Thyroid gland (tissue), 4 donors: ENCODE data around the gene PBX3. TPM values are rescaled to one million over a fixed set of nuclear protein-coding genes. Genes with fewer than 3 reads are reported as not detected.

Experiments
- DNase-seq, 2 donors: peaks; one replicate each; pipeline ENCODE4 v3.0.0-alpha.2; 2019
- H3K27ac ChIP-seq, 3 donors: fragments of 200-600 bp; sonication (generic); 1 replicate in 2 of 3; 2 replicates in 1 of 3; pipeline ENCODE4 v1.5.1; 2016 to 2019; ENCODE audit warnings: mild to moderate bottlenecking in 1 of 3, moderate library complexity in 1 of 3
- H3K27me3 ChIP-seq: fragments of 200-600 bp; sonication (generic); one replicate; pipeline ENCODE4 v1.5.1; 2019
- H3K36me3 ChIP-seq, 2 donors: fragments of 200-600 bp; sonication (generic); one replicate each; pipeline ENCODE4 v1.5.1; 2016 to 2019
- H3K4me1 ChIP-seq, 2 donors: fragments of 200-600 bp; sonication (generic); one replicate each; pipeline ENCODE4 v1.5.1; 2017 to 2019
- H3K4me3 ChIP-seq, 3 donors: fragments of 200-600 bp; sonication (generic); replicated peaks in 1 of 3; 1 replicate in 2 of 3; 2 replicates in 1 of 3; pipeline ENCODE4 v1.5.1; 2016; ENCODE audit warnings: mild to moderate bottlenecking in 1 of 3
- H3K9me3 ChIP-seq: fragments of 200-600 bp; sonication (generic); one replicate; pipeline ENCODE4 v1.5.1; 2017
- POLR2A ChIP-seq, 2 donors: fragments of 450-650 bp; IDR thresholded peaks; one replicate each; pipeline ENCODE4 v1.6.1; 2017; ENCODE audit warnings: antibody characterized with exemption in 2 of 2, mild to moderate bottlenecking in 2 of 2, moderate library complexity in 1 of 2
- WGBS, 2 donors: methylation state at CpG; one replicate each; pipeline ENCODE4 v1.1.5; 2017; 5-methylcytosine and 5-hydroxymethylcytosine counted together
- intact Hi-C: fragments of 100-400 bp; cut with DNase I; formaldehyde crosslinking; loops from one replicate; pipeline ENCODE4 v1.15.1; 2023
- total RNA-seq, 4 donors: library from RNA; depleted of rRNA; stranded (reverse); fragments of >200 nt; gene quantifications; one replicate each; pipeline ENCODE4 v1.2.3, GENCODE V29; 2016
- TF ChIP-seq, protein P1 (sequence below), 6 experiments: fragments of 200-600 bp in 3 of 6; fragments of 450-650 bp in 3 of 6; sonication (generic) in 3 of 6; IDR thresholded peaks; one replicate each; pipeline ENCODE4 v1.5.1; 2016 to 2019; ENCODE audit warnings: antibody characterized with exemption in 6 of 6, mild to moderate bottlenecking in 2 of 6, inconsistent platforms in 1 of 6, moderate library complexity in 1 of 6

PBX3 gene
- total RNA-seq, 4 donors from 2014 or later = 68.5 to 108 (median 71.3) TPM

DNA sequence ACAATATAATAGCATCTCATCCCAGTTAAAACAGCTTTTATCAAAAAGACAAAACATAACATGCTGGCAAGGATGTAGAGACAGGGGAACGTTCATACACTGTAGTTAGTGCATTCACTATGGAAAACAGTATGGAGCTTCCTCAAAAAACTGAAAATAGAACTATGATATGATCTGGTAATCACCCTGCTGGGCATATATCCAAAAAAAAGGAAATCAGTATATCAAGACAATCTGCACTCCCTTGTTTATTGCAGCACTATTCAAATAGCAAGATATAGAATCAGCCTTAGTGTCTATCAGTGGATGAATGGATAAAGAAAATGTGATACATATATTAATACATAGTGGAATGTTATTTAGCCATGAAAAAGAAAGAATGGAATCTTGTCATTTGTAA lies 88.5 kb downstream of the PBX3 start:
- Histone ChIP-seq H3K4me3 (no peak overlapping the region), H3K27ac (no peak overlapping the region), H3K9me3 (no peaks in the 10 kb centered on the region), H3K4me1 (peaks cover 0 to 6% of the 10 kb centered on the region in 2 donors), H3K36me3 (no peaks in the 10 kb centered on the region), H3K27me3 (no peaks in the 10 kb centered on the region)
- 74 to 78% methylated on average over 1 of the region's 1 CpG for WGBS, 2 donors
- intact Hi-C loops = no loop called here
- no peak for TF ChIP-seq POLR2A (IDR thresholded peaks at IDR 0.05)
- TF ChIP-seq, protein P1, sequence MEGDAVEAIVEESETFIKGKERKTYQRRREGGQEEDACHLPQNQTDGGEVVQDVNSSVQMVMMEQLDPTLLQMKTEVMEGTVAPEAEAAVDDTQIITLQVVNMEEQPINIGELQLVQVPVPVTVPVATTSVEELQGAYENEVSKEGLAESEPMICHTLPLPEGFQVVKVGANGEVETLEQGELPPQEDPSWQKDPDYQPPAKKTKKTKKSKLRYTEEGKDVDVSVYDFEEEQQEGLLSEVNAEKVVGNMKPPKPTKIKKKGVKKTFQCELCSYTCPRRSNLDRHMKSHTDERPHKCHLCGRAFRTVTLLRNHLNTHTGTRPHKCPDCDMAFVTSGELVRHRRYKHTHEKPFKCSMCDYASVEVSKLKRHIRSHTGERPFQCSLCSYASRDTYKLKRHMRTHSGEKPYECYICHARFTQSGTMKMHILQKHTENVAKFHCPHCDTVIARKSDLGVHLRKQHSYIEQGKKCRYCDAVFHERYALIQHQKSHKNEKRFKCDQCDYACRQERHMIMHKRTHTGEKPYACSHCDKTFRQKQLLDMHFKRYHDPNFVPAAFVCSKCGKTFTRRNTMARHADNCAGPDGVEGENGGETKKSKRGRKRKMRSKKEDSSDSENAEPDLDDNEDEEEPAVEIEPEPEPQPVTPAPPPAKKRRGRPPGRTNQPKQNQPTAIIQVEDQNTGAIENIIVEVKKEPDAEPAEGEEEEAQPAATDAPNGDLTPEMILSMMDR (IDR thresholded peaks at IDR 0.05) = no peak
- DNase-seq = no peak

DNA sequence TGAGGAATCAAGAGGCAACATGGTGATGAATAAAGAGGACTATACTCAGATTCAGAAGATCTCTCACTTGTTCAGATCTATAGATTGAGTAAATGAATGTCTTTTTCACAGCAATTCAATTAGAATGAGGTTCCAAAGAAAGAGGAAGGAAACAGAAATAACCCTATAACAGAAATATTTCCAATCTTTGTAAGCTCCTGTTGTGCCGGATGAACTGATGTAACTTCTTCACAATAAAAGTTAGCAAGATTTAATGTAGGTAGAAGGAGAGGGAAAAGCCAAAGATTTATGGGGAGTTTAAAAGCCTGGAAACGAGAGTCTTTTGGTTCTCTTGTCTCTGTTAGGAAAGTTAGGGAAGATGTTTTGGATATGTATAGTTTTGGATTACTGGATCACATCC lies 92.1 kb downstream of the PBX3 start:
- H3K27me3 ChIP-seq = no peaks in the 10 kb centered on the region
- WGBS, 2 donors = 79 to 84% methylated on average over 2 of the region's 2 CpGs
- no peak overlapping the region for H3K27ac ChIP-seq
- no peak overlapping the region for H3K4me3 ChIP-seq
- no peaks in the 10 kb centered on the region for H3K9me3 ChIP-seq
- TF ChIP-seq, protein P1 (IDR thresholded peaks at IDR 0.05) = no peak
- no peak for TF ChIP-seq POLR2A (IDR thresholded peaks at IDR 0.05)
- intact Hi-C loops = no loop called here
- DNase-seq = no peak
- no peaks in the 10 kb centered on the region for H3K36me3 ChIP-seq
- peaks cover 11 to 13% of the 10 kb centered on the region in 2 donors for H3K4me1 ChIP-seq

DNA sequence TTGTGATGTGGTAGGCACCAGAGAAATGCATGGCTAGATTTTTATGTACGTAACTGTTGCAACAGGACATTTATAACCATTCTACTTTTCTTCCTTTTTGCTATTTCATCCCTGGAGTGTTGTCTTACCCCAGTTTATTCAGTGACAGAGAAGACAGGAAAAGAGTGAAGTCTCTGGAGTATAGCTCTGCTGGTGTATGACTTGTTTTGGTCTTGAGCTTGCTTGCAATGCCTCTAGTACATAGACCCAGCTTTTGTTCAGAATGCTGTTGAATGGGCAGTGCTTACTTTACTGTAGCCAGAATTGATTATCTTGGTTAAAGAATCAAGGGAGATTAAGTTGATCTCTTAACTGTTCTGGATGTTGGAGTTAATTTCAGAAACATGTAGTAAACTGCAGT lies 94.3 kb downstream of the PBX3 start:
- no peaks in the 10 kb centered on the region for H3K36me3 ChIP-seq
- H3K4me1 ChIP-seq = peaks cover 11 to 13% of the 10 kb centered on the region in 2 donors
- H3K4me3 ChIP-seq = no peak overlapping the region
- 87 to 89% methylated on average over 1 of the region's 1 CpG for WGBS, 2 donors
- intact Hi-C loops = no loop called here
- no peak for DNase-seq
- no peak overlapping the region for H3K27ac ChIP-seq
- H3K27me3 ChIP-seq = no peaks in the 10 kb centered on the region
- TF ChIP-seq, protein P1 (IDR thresholded peaks at IDR 0.05) = no peak
- TF ChIP-seq POLR2A (IDR thresholded peaks at IDR 0.05) = no peak
- H3K9me3 ChIP-seq = no peaks in the 10 kb centered on the region

DNA sequence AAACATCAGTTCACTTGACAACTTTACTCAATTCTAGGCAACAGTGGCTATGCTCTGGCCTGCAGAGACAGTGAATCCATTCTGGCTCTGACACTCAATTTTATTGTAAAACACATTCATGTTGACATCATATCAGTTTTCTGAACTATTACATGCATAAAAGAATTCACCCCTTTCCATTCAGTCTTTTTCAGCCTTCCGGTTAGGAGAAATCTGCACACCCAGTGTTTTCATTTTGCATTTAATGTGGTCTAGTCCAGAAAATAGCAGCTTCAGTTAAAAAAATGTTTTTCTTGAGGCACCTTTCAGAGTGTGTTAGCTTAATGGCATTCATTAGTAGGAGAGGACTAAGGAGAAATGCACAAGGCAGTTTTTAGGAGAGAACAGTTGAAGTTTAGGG lies 95.1 kb downstream of the PBX3 start:
- WGBS, 2 donors = 86 to 91% methylated on average over 1 of the region's 1 CpG
- intact Hi-C loops = no loop called here
- no peak overlapping the region for H3K27ac ChIP-seq

DNA sequence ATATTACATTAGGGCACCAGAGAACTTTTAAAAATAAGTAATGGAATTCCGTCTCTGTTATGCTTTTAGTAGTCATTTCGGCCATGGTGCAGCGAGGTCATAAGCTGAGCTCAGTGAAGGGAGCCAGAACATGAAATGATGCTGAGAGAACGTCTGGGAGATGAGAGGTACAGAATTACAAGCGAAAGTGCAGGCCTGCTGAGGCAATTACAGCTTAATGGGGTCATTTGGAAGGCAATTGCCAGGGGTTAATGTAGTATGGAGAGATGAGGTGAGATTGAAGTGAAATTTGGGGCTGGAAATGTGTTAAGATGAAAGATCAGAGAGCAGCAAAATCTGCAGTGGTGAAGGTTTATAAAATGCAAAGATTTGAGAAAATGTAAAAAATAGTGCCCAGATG lies 96.5 kb downstream of the PBX3 start:
- Histone ChIP-seq H3K4me3 (no peak overlapping the region), H3K36me3 (no peaks in the 10 kb centered on the region), H3K27ac (no peak overlapping the region), H3K4me1 (peaks cover 11 to 13% of the 10 kb centered on the region in 2 donors), H3K27me3 (no peaks in the 10 kb centered on the region), H3K9me3 (no peaks in the 10 kb centered on the region)
- TF ChIP-seq POLR2A (IDR thresholded peaks at IDR 0.05) = no peak
- TF ChIP-seq, protein P1 (IDR thresholded peaks at IDR 0.05) = no peak
- intact Hi-C loops = no loop called here
- 75 to 83% methylated on average over 5 of the region's 5 CpGs for WGBS, 2 donors
- no peak for DNase-seq

More for the DNA sequence above, 95.1 kb downstream of the PBX3 start:
- no peak for TF ChIP-seq POLR2A (IDR thresholded peaks at IDR 0.05)
- TF ChIP-seq, protein P1 (IDR thresholded peaks at IDR 0.05) = no peak
- peaks cover 11 to 13% of the 10 kb centered on the region in 2 donors for H3K4me1 ChIP-seq
- H3K4me3 ChIP-seq = no peak overlapping the region
- H3K9me3 ChIP-seq = no peaks in the 10 kb centered on the region
- no peaks in the 10 kb centered on the region for H3K36me3 ChIP-seq
- no peak for DNase-seq
- no peaks in the 10 kb centered on the region for H3K27me3 ChIP-seq
